Mesendoderm (in vitro differentiated cells): ENCODE measurements around the gene ATP2A2.

ENCODE experiments used
- DNase-seq: peaks from one replicate; pipeline ENCODE4 v3.0.0; 2013
- H2AK5ac ChIP-seq: 2 replicates; pipeline ENCODE4 v1.6.1; 2013; ENCODE audit warnings: low read length, inconsistent platforms
- H2BK120ac ChIP-seq: 2 replicates; pipeline ENCODE4 v1.6.1; 2013; ENCODE audit warnings: low read depth, mild to moderate bottlenecking, low read length, moderate library complexity, mixed read lengths
- H2BK15ac ChIP-seq: replicated peaks from 2 replicates; pipeline ENCODE4 v1.6.1; 2013; ENCODE audit warnings: low read depth, mild to moderate bottlenecking, moderate library complexity
- H2BK5ac ChIP-seq: 2 replicates; pipeline ENCODE4 v1.6.1; 2013; ENCODE audit warnings: low read length, inconsistent platforms
- H3K18ac ChIP-seq: 2 replicates; pipeline ENCODE4 v1.6.1; 2013; ENCODE audit warnings: mild to moderate bottlenecking, low read length, mixed read lengths
- H3K23ac ChIP-seq: one replicate; pipeline ENCODE4 v1.6.1; 2013; ENCODE audit warnings: low read length
- H3K27ac ChIP-seq: 2 replicates; pipeline ENCODE4 v1.5.1; 2013; ENCODE audit warnings: low read depth, mild to moderate bottlenecking, inconsistent platforms, low read length, moderate library complexity
- H3K27me3 ChIP-seq: 2 replicates; pipeline ENCODE4 v1.6.1; 2013; ENCODE audit warnings: low read length, control low read depth, mild to moderate bottlenecking, inconsistent platforms; ENCODE audit not compliant: insufficient read depth, poor library complexity
- H3K36me3 ChIP-seq: 2 replicates; pipeline ENCODE4 v1.6.1; 2013; ENCODE audit warnings: low read length, inconsistent platforms; ENCODE audit not compliant: control insufficient read depth, insufficient read depth
- H3K4ac ChIP-seq: one replicate; pipeline ENCODE4 v1.6.1; 2013; ENCODE audit warnings: low read depth, mild to moderate bottlenecking, low read length, moderate library complexity
- H3K4me1 ChIP-seq: 2 replicates; pipeline ENCODE4 v1.6.1; 2013; ENCODE audit warnings: low read depth, low read length, inconsistent platforms; ENCODE audit not compliant: control insufficient read depth
- H3K4me2 ChIP-seq: 2 replicates; pipeline ENCODE4 v1.6.1; 2013; ENCODE audit warnings: low read length
- H3K4me3 ChIP-seq: 2 replicates; pipeline ENCODE4 v1.5.1; 2013; ENCODE audit warnings: mild to moderate bottlenecking, low read length
- H3K56ac ChIP-seq: one replicate; pipeline ENCODE4 v1.6.1; 2013; ENCODE audit warnings: low read length
- H3K79me1 ChIP-seq: 2 replicates; pipeline ENCODE4 v1.6.1; 2013; ENCODE audit warnings: low read length, inconsistent platforms
- H3K79me2 ChIP-seq: 2 replicates; pipeline ENCODE4 v1.6.1; 2013; ENCODE audit warnings: mild to moderate bottlenecking, low read length; ENCODE audit not compliant: control insufficient read depth, insufficient read depth
- H3K9ac ChIP-seq: 2 replicates; pipeline ENCODE4 v1.6.1; 2013; ENCODE audit warnings: low read length, inconsistent platforms
- H4K5ac ChIP-seq: one replicate; pipeline ENCODE4 v1.6.1; 2013; ENCODE audit warnings: low read length
- H4K8ac ChIP-seq: one replicate; pipeline ENCODE4 v1.6.1; 2013; ENCODE audit warnings: low read depth, mild to moderate bottlenecking, control low read depth, low read length, moderate library complexity
- WGBS: extraction: QIAGEN DNeasy Blood & Tissue Kit; methylation state at CpG from one replicate; pipeline ENCODE4 v1.1.7; 2013; ENCODE audit warnings: low lambda C conversion rate, missing lambda C conversion rate; ENCODE audit not compliant: insufficient coverage; ENCODE audit errors: extremely low coverage; 5-methylcytosine and 5-hydroxymethylcytosine counted together

ATP2A2 gene

GRCh38 chr12:110317911-110318310, 36.9 kb downstream of the ATP2A2 start:
- Histone ChIP-seq H3K27ac (no peak overlapping the region), H3K23ac (no peak overlapping the region), H2AK5ac (no peak overlapping the region), H3K4me2 (no peak overlapping the region), H3K36me3 (no peaks in the 10 kb centered on the region), H4K5ac (no peak overlapping the region), H3K56ac (no peak overlapping the region), H2BK5ac (no peak overlapping the region), H3K79me1 (peaks cover 4% of the 10 kb centered on the region), H2BK15ac (no peak overlapping the region), H4K8ac (no peak overlapping the region), H3K4me1 (no peaks in the 10 kb centered on the region), H3K18ac (no peak overlapping the region), H3K27me3 (no peaks in the 10 kb centered on the region), H3K9ac (no peak overlapping the region), H3K4me3 (no peak overlapping the region), H3K79me2 (peaks cover 18% of the 10 kb centered on the region), H2BK120ac (no peak overlapping the region), H3K4ac (no peak overlapping the region)
- no peak for DNase-seq
- WGBS = no CpG with 5 or more reads among the region's 2 CpGs

- Histone ChIP-seq H2BK5ac (no peak overlapping the region), H3K56ac (no peak overlapping the region), H2BK15ac (no peak overlapping the region), H3K79me2 (peaks cover 14% of the 10 kb centered on the region), H3K4me2 (no peak overlapping the region), H3K4ac (no peak overlapping the region), H3K18ac (no peak overlapping the region), H3K4me1 (no peaks in the 10 kb centered on the region), H3K27ac (no peak overlapping the region), H3K23ac (no peak overlapping the region), H2BK120ac (no peak overlapping the region), H3K36me3 (no peaks in the 10 kb centered on the region), H4K8ac (no peak overlapping the region), H3K79me1 (peaks cover 4% of the 10 kb centered on the region), H3K9ac (no peak overlapping the region), H2AK5ac (no peak overlapping the region), H4K5ac (no peak overlapping the region), H3K4me3 (no peak overlapping the region), H3K27me3 (no peaks in the 10 kb centered on the region)
- no peak for DNase-seq
- no CpG with 5 or more reads among the region's 3 CpGs for WGBS
Measured at GRCh38 chr12:110320550-110320949, 39.5 kb downstream of the ATP2A2 start.

GRCh38 chr12:110329710-110330109, 48.7 kb downstream of the ATP2A2 start:
- Histone ChIP-seq H3K4me1 (no peaks in the 10 kb centered on the region), H3K27me3 (no peaks in the 10 kb centered on the region), H2BK15ac (no peak overlapping the region), H2BK5ac (no peak overlapping the region), H3K4me2 (no peak overlapping the region), H3K79me2 (peaks cover 6% of the 10 kb centered on the region), H3K56ac (no peak overlapping the region), H4K5ac (no peak overlapping the region), H2BK120ac (no peak overlapping the region), H4K8ac (no peak overlapping the region), H2AK5ac (no peak overlapping the region), H3K4me3 (no peak overlapping the region), H3K79me1 (peaks cover 3% of the 10 kb centered on the region), H3K18ac (no peak overlapping the region), H3K23ac (no peak overlapping the region), H3K4ac (no peak overlapping the region), H3K27ac (no peak overlapping the region), H3K9ac (no peak overlapping the region), H3K36me3 (peaks cover 3% of the 10 kb centered on the region)
- WGBS = no CpG with 5 or more reads among the region's 4 CpGs
- no peak for DNase-seq

- Histone ChIP-seq H3K56ac (no peak overlapping the region), H3K4ac (no peak overlapping the region), H3K23ac (no peak overlapping the region), H3K4me2 (no peak overlapping the region), H3K4me1 (no peaks in the 10 kb centered on the region), H2BK120ac (no peak overlapping the region), H3K36me3 (peaks cover 6% of the 10 kb centered on the region), H3K79me1 (peaks cover 3% of the 10 kb centered on the region), H4K8ac (no peak overlapping the region), H4K5ac (no peak overlapping the region), H3K18ac (no peak overlapping the region), H2BK15ac (no peak overlapping the region), H3K27ac (no peak overlapping the region), H3K79me2 (peaks cover 6% of the 10 kb centered on the region), H3K4me3 (no peak overlapping the region), H3K27me3 (no peaks in the 10 kb centered on the region), H3K9ac (no peak overlapping the region), H2AK5ac (no peak overlapping the region), H2BK5ac (no peak overlapping the region)
- DNase-seq = no peak
- no CpG with 5 or more reads among the region's 3 CpGs for WGBS
Measured at GRCh38 chr12:110330124-110330523, 49.1 kb downstream of the ATP2A2 start.

- no peak overlapping the region for H3K23ac ChIP-seq
- DNase-seq = peak; percentile 77
- no peak overlapping the region for H3K27ac ChIP-seq
- H3K9ac ChIP-seq = no peak overlapping the region
- peaks cover 6% of the 10 kb centered on the region for H3K79me2 ChIP-seq
- no peak overlapping the region for H2BK5ac ChIP-seq
- no peak overlapping the region for H3K4ac ChIP-seq
- H3K27me3 ChIP-seq = no peaks in the 10 kb centered on the region
- H3K4me2 ChIP-seq = no peak overlapping the region
- H3K56ac ChIP-seq = no peak overlapping the region
- H3K4me3 ChIP-seq = no peak overlapping the region
- H2BK15ac ChIP-seq = no peak overlapping the region
- no peak overlapping the region for H3K18ac ChIP-seq
- H2AK5ac ChIP-seq = no peak overlapping the region
- H4K5ac ChIP-seq = no peak overlapping the region
- peaks cover 6% of the 10 kb centered on the region for H3K36me3 ChIP-seq
- no peak overlapping the region for H2BK120ac ChIP-seq
- H3K79me1 ChIP-seq = peaks cover 3% of the 10 kb centered on the region
- no peak overlapping the region for H4K8ac ChIP-seq
- H3K4me1 ChIP-seq = no peaks in the 10 kb centered on the region
Measured at GRCh38 chr12:110330544-110330943, 49.5 kb downstream of the ATP2A2 start.

- Histone ChIP-seq H3K4ac (no peak overlapping the region), H3K27ac (no peak overlapping the region), H2AK5ac (no peak overlapping the region), H4K5ac (no peak overlapping the region), H3K27me3 (no peaks in the 10 kb centered on the region), H3K9ac (no peak overlapping the region), H3K18ac (no peak overlapping the region), H2BK5ac (no peak overlapping the region), H4K8ac (no peak overlapping the region), H3K23ac (no peak overlapping the region), H3K36me3 (peaks cover 18% of the 10 kb centered on the region), H3K4me3 (no peak overlapping the region), H3K79me2 (peaks cover 6% of the 10 kb centered on the region), H3K4me2 (no peak overlapping the region), H3K79me1 (peaks cover 4% of the 10 kb centered on the region), H3K56ac (no peak overlapping the region), H3K4me1 (no peaks in the 10 kb centered on the region), H2BK120ac (no peak overlapping the region), H2BK15ac (no peak overlapping the region)
- no peak for DNase-seq
Measured at GRCh38 chr12:110333201-110333600, 52.2 kb downstream of the ATP2A2 start.
